GM12892 (cell line): Measurements from ENCODE around the gene POLR2E.

ENCODE experiments used
- POLR2A ChIP-seq: IDR thresholded peaks from 2 replicates; pipeline ENCODE4 v1.6.1; 2011; ENCODE audit warnings: low read depth, low read length, control low read depth
- POLR2AphosphoS5 ChIP-seq: IDR thresholded peaks from 2 replicates; pipeline ENCODE4 v1.6.1; 2011; ENCODE audit warnings: low read depth, low read length, control low read depth
- TAF1 ChIP-seq: IDR thresholded peaks from 2 replicates; pipeline ENCODE4 v1.6.1; 2011; ENCODE audit warnings: low read depth, mild to moderate bottlenecking, control low read depth, low read length, borderline replicate concordance

- TF ChIP-seq TAF1 (no peak), POLR2A (no peak), POLR2AphosphoS5 (no peak)
Observed at GRCh38 chr19:1063030-1063908, 31.9 kb downstream of the POLR2E start.
